Astrocyte of the spinal cord (primary cell): Measurements from ENCODE around the gene ATOH7.

Source experiments
- DNase-seq: peaks from one replicate; pipeline ENCODE4 v3.0.0; 2011; ENCODE audit warnings: low read depth, low spot score
- H3K4me3 ChIP-seq: 2 replicates; pipeline ENCODE4 v1.5.1; 2011; ENCODE audit warnings: low read depth, mild to moderate bottlenecking, low read length, moderate library complexity
- CTCF ChIP-seq: IDR thresholded peaks from 2 replicates; pipeline ENCODE4 v1.5.1; 2012; ENCODE audit warnings: low read depth, mild to moderate bottlenecking, low read length, inconsistent platforms
- in situ Hi-C: cut with HindIII; loops from 2 replicates; pipeline ENCODE4 v1.10.0; 2017; ENCODE audit warnings: low sequenced_read_pairs

Gene ATOH7

GRCh38 chr10:68224810-68225209 lies 7.1 kb downstream of the ATOH7 start:
- in situ Hi-C loops: no loop called here
- H3K4me3 ChIP-seq: no peak overlapping the region
- TF ChIP-seq CTCF: no peak
- no peak for DNase-seq

- no peak for DNase-seq
- TF ChIP-seq CTCF: peak; percentile 7
- no peak overlapping the region for H3K4me3 ChIP-seq
- in situ Hi-C loops: no loop called here
These were observed 8.3 kb downstream of the ATOH7 start for GRCh38 chr10:68223535-68224165.

GRCh38 chr10:68222391-68222790 lies 9.5 kb downstream of the ATOH7 start:
- in situ Hi-C loops: no loop called here
- no peak for DNase-seq
- TF ChIP-seq CTCF: no peak
- no peak overlapping the region for H3K4me3 ChIP-seq

GRCh38 chr10:68221196-68221595 lies 10.7 kb downstream of the ATOH7 start:
- H3K4me3 ChIP-seq: no peak overlapping the region
- no peak for TF ChIP-seq CTCF
- in situ Hi-C loops: no loop called here
- no peak for DNase-seq

- no peak for TF ChIP-seq CTCF
- no peak for DNase-seq
- in situ Hi-C loops: no loop called here
- no peak overlapping the region for H3K4me3 ChIP-seq
These were observed 13.1 kb downstream of the ATOH7 start for GRCh38 chr10:68218786-68219185.

- TF ChIP-seq CTCF: peak; percentile 44
- DNase-seq: peak; percentile 41
- in situ Hi-C loops: no loop called here
These were observed 19.1 kb downstream of the ATOH7 start for GRCh38 chr10:68212721-68213352.

More at GRCh38 chr10:68212721-68213352, 19.1 kb downstream of the ATOH7 start:
- no peak overlapping the region for H3K4me3 ChIP-seq
